K562 (cell line): Measurements from ENCODE around the gene NLE1. TPM values are rescaled to one million over a fixed set of nuclear protein-coding genes. Genes with fewer than 3 reads are reported as not detected.

ENCODE experiments used
- ATAC-seq: fragments of 200-7000 bp; cut with Tn5 transposase; 3 replicates; pipeline ENCODE4 v1.9.1; 2020; ENCODE audit warnings: moderate library complexity
- BruUV-seq: library from RNA; stranded (reverse); fragments of 400-500 nt; replicated peaks from 2 replicates; lab custom pipeline; 2021; lab: Mats Ljungman, UMichigan
- CTCF ChIA-PET: fragments of 300-600 bp; formaldehyde crosslinking; extraction: SDS; loops from one replicate; lab custom pipeline; 2021; ENCODE audit warnings: low intra/inter-chr PET ratio; lab: Yijun Ruan, JAX
- POLR2A ChIA-PET: fragments of 300-600, 350-650 bp; sonication (Branson Sonifier 250); formaldehyde crosslinking; extraction: SDS; loops from one replicate; lab custom pipeline; 2021; ENCODE audit warnings: antibody characterized with exemption, inconsistent platforms; lab: Yijun Ruan, JAX
- DNase-seq, 4 experiments: peaks; one replicate each; pipeline versions ENCODE4 v3.0.0 to v3.0.0-alpha.2; 2011 to 2018; ENCODE audit warnings: low spot score in 3 of 4, mixed read lengths in 3 of 4; ENCODE audit errors: extremely low read depth in 1 of 4
- FAIRE-seq: peaks from 2 replicates; lab custom pipeline; 2011; peaks lifted over from hg19 to GRCh38; lab: Jason Lieb, UNC
- H2AFZ ChIP-seq: 2 replicates; pipeline ENCODE4 v1.6.0; 2011; ENCODE audit warnings: low read depth, low read length, control low read depth, inconsistent platforms
- H3K27ac ChIP-seq: fragments of 200-600 bp; 3 replicates; pipeline ENCODE4 v1.8.0; 2011; ENCODE audit warnings: low read depth, mild to moderate bottlenecking, control low read depth, inconsistent platforms, low read length, moderate library complexity, mixed read lengths; ENCODE audit errors: extremely low read depth
- H3K27me3 ChIP-seq, 2 experiments: fragments of 300-600 bp in 1 of 2; 2 replicates in 1 of 2; 3 replicates in 1 of 2; pipeline versions ENCODE4 v1.6.0 to v1.8.0; 2011; ENCODE audit warnings: inconsistent platforms in 2 of 2, low read length in 2 of 2, mild to moderate bottlenecking in 1 of 2, mixed read lengths in 1 of 2, moderate library complexity in 1 of 2; ENCODE audit not compliant: control insufficient read depth in 2 of 2, insufficient read depth in 2 of 2
- H3K36me3 ChIP-seq: fragments of 300-600 bp; 3 replicates; pipeline ENCODE4 v1.8.0; 2011; ENCODE audit warnings: mild to moderate bottlenecking, low read length, inconsistent platforms; ENCODE audit not compliant: control insufficient read depth, insufficient read depth
- H3K4me1 ChIP-seq, 2 experiments: fragments of 200-600 bp in 1 of 2; replicated peaks in 1 of 2; 2 replicates in 1 of 2; 3 replicates in 1 of 2; pipeline versions ENCODE4 v1.5.1 to v1.8.0; 2011; ENCODE audit warnings: inconsistent platforms in 2 of 2, low read length in 2 of 2, mild to moderate bottlenecking in 1 of 2, mixed read lengths in 1 of 2, moderate library complexity in 1 of 2; ENCODE audit not compliant: control insufficient read depth in 2 of 2, insufficient read depth in 2 of 2
- H3K4me2 ChIP-seq: 2 replicates; pipeline ENCODE4 v1.6.1; 2011; ENCODE audit warnings: low read length, control low read depth, inconsistent platforms, mixed read lengths; ENCODE audit not compliant: insufficient read depth
- H3K4me3 ChIP-seq: fragments of 200-600 bp; sonication (generic), shearing (Covaris generic); 2 replicates; pipeline ENCODE4 v1.5.1; 2016; ENCODE audit warnings: control low read depth, inconsistent platforms
- H3K79me2 ChIP-seq: fragments of 200-600 bp; 3 replicates; pipeline ENCODE4 v1.8.0; 2011; ENCODE audit warnings: low read length, inconsistent platforms; ENCODE audit not compliant: control insufficient read depth, insufficient read depth
- H3K9ac ChIP-seq, 2 experiments: 2 replicates each; pipeline versions ENCODE4 v1.6.0 to v1.6.1; 2011; ENCODE audit warnings: low read depth in 2 of 2, low read length in 2 of 2, control low read depth in 1 of 2, inconsistent platforms in 1 of 2, mild to moderate bottlenecking in 1 of 2, mixed read lengths in 1 of 2; ENCODE audit not compliant: insufficient read depth in 1 of 2
- H3K9me1 ChIP-seq: one replicate; pipeline ENCODE4 v1.6.0; 2011; ENCODE audit warnings: inconsistent platforms, mild to moderate bottlenecking, low read length, moderate library complexity; ENCODE audit not compliant: control insufficient read depth, insufficient read depth
- H3K9me3 ChIP-seq: replicated peaks from 2 replicates; pipeline ENCODE4 v1.5.1; 2011; ENCODE audit warnings: low read depth, low read length, inconsistent platforms; ENCODE audit not compliant: control insufficient read depth, insufficient read depth
- H4K20me1 ChIP-seq: replicated peaks from 2 replicates; pipeline ENCODE4 v1.6.1; 2011; ENCODE audit warnings: low read length, inconsistent platforms, mixed read lengths; ENCODE audit not compliant: control insufficient read depth, insufficient read depth
- BACH1 ChIP-seq: fragments of 200-800 bp; sonication (Bioruptor generic); IDR thresholded peaks from 2 replicates; pipeline ENCODE4 v1.6.1; 2016; ENCODE audit warnings: missing genetic modification characterization, missing compliant biosample characterization
- BRF1 ChIP-seq: IDR thresholded peaks from 3 replicates; pipeline ENCODE4 v1.6.1; 2011; ENCODE audit warnings: borderline replicate concordance, mild to moderate bottlenecking; ENCODE audit not compliant: insufficient read length; ENCODE audit errors: extremely low read depth
- ETS2 ChIP-seq: IDR thresholded peaks from 2 replicates; pipeline ENCODE4 v1.6.1; 2016; ENCODE audit warnings: borderline replicate concordance, missing genetic modification characterization, mild to moderate bottlenecking, moderate library complexity, missing compliant biosample characterization; ENCODE audit not compliant: poor library complexity, severe bottlenecking
- GABPB2 ChIP-seq: fragments of 250-450 bp; sonication (Bioruptor Pico); conservative IDR thresholded peaks from 2 replicates; pipeline ENCODE4 v1.5.1; 2021; ENCODE audit warnings: mild to moderate bottlenecking
- MCM2 ChIP-seq: fragments of 450-650 bp; IDR thresholded peaks from 2 replicates; pipeline ENCODE4 v1.6.1; 2017; ENCODE audit warnings: low read depth, mild to moderate bottlenecking
- NONO ChIP-seq, 2 experiments: fragments of 200-400 bp in 1 of 2; fragments of 450-650 bp in 1 of 2; formaldehyde crosslinking in 1 of 2; IDR thresholded peaks; 2 replicates each; pipeline ENCODE4 v1.6.1; 2017; ENCODE audit warnings: low read depth in 2 of 2, mild to moderate bottlenecking in 2 of 2, moderate library complexity in 2 of 2, low read length in 1 of 2
- PATZ1 ChIP-seq: fragments of 250-450 bp; sonication (Bioruptor Pico); IDR thresholded peaks from 2 replicates; pipeline ENCODE4 v1.5.0; 2020; ENCODE audit warnings: mild to moderate bottlenecking, borderline replicate concordance
- PCBP2 ChIP-seq: fragments of 200-400 bp; formaldehyde crosslinking; IDR thresholded peaks from 2 replicates; pipeline ENCODE4 v1.6.1; 2018; ENCODE audit warnings: low read length, low read depth, mild to moderate bottlenecking, moderate library complexity; ENCODE audit not compliant: poor library complexity, severe bottlenecking
- POLR3G ChIP-seq: IDR thresholded peaks from 2 replicates; pipeline ENCODE4 v1.6.1; 2011; ENCODE audit not compliant: insufficient read length, insufficient replicate concordance; ENCODE audit errors: extremely low read depth
- SOX6 ChIP-seq: fragments of 450-650 bp; IDR thresholded peaks from 2 replicates; pipeline ENCODE4 v1.6.1; 2014; ENCODE audit warnings: mild to moderate bottlenecking
- TBP ChIP-seq: optimal IDR thresholded peaks from 2 replicates; pipeline ENCODE3; 2011; ENCODE audit warnings: low read depth, low read length, improper control_type of control experiment
- ZBTB2 ChIP-seq: fragments of 450-650 bp; IDR thresholded peaks from 2 replicates; pipeline ENCODE4 v1.6.1; 2016; ENCODE audit warnings: antibody characterized with exemption
- ZNF354B ChIP-seq: fragments of 250-450 bp; sonication (Bioruptor Pico); IDR thresholded peaks from 2 replicates; pipeline ENCODE4 v1.4.0; 2020
- ZNF384 ChIP-seq: IDR thresholded peaks from 2 replicates; pipeline ENCODE4 v1.6.1; 2012; ENCODE audit warnings: low read depth, low read length, improper control_type of control experiment
- ZNF830 ChIP-seq: fragments of 250-450 bp; sonication (Bioruptor Pico); IDR thresholded peaks from 2 replicates; pipeline ENCODE4 v1.5.0; 2021; ENCODE audit warnings: mild to moderate bottlenecking
- WGBS: fragments of 100-300 bp; shearing (Covaris generic); methylation state at CpG from one replicate; pipeline ENCODE4 v1.1.6; 2016; ENCODE audit warnings: low coverage, mixed read lengths; ENCODE audit not compliant: insufficient coverage; ENCODE audit errors: missing lambda C conversion rate; 5-methylcytosine and 5-hydroxymethylcytosine counted together
- in situ Hi-C: fragments of 300-500 bp; cut with MboI; formaldehyde crosslinking; loops from 4 replicates; pipeline ENCODE4 v1.15.0; 2018; ENCODE audit warnings: inconsistent platforms, mixed read lengths
- intact Hi-C: fragments of 100-400 bp; cut with micrococcal nuclease; formaldehyde crosslinking; loops from 2 replicates; pipeline ENCODE4 v1.14.2; 2022
- polyA plus RNA-seq, 8 experiments: library from polyadenylated mRNA; depleted of rRNA in 4 of 8; stranded (reverse) in 5 of 8; unstranded in 3 of 8; fragments of >200 nt; fragmentation: Nextera tagmentation in 2 of 8; fragmentation: Illumina TruSeq in 1 of 8; extraction: Ambion mirVana in 2 of 8; extraction: Trizol in 1 of 8; gene quantifications; 2 replicates each; pipeline versions ENCODE4 v1.2.1 to v1.2.3, GENCODE V29; 2011 to 2014; ENCODE audit warnings: inconsistent platforms in 1 of 8, missing spikeins in 1 of 8
- total RNA-seq, 7 experiments: library from RNA; depleted of rRNA in 6 of 7; stranded (reverse); fragments of >200 nt in 6 of 7; fragmentation: Illumina TruSeq in 2 of 7; extraction: Trizol in 2 of 7; gene quantifications; 2 replicates each; pipeline versions ENCODE4 v1.2.1 to v1.2.3, GENCODE V29; 2011 to 2021; ENCODE audit warnings: low replicate concordance in 1 of 7

The NLE1 gene
- total and polyA plus RNA-seq, 9 of the 15 experiments (the other 6 are each of a cell fraction or from before 2014, with no cell fraction given): 3.8 to 69.0 (median 29.4) TPM

GRCh38 chr17:35095741-35096140 is 46.4 kb downstream of the NLE1 start:
- no peaks in the 10 kb centered on the region for H3K4me1 ChIP-seq
- no peak overlapping the region for H3K9ac ChIP-seq
- ChIA-PET CTCF (no interaction called here), POLR2A (interaction anchor here (0.8 to 1.3 kb wide), 3 partner anchors 8 to 14 kb away, joined by 3 read pairs; no protein-coding TSS in a partner anchor)
- intact Hi-C loops: no loop called here
- peaks cover 27% of the 10 kb centered on the region; the same call in 2 of the 3 replicates for H3K36me3 ChIP-seq
- H3K27ac ChIP-seq: no peak overlapping the region
- no TSS peak for BruUV-seq
- DNase-seq: no peak
- FAIRE-seq: no peak
- H3K4me3 ChIP-seq: no peak overlapping the region
- H3K9me1 ChIP-seq: no peaks in the 10 kb centered on the region
- no peaks in the 10 kb centered on the region for H4K20me1 ChIP-seq
- no peak for TF ChIP-seq PATZ1 (CRISPR knock-in tag)
- TF ChIP-seq PCBP2: no peak
- TF ChIP-seq POLR3G: no peak
- no peak for TF ChIP-seq GABPB2 (CRISPR knock-in tag)
- TF ChIP-seq ZBTB2: no peak
- TF ChIP-seq MCM2: no peak
- TF ChIP-seq BACH1 (tag): no peak
- TF ChIP-seq NONO (IDR thresholded peaks at IDR 0.05; ENCODE audit: low read depth in 2 of 2, low read length in 1 of 2): no peak
- TF ChIP-seq ETS2: no peak
- no peak for TF ChIP-seq ZNF830 (CRISPR knock-in tag)
- no peak for TF ChIP-seq ZNF354B (CRISPR knock-in tag)
- no peak for TF ChIP-seq SOX6
- TF ChIP-seq BRF1: no peak
- no peak for TF ChIP-seq ZNF384
- no peak for TF ChIP-seq TBP
- H3K79me2 ChIP-seq: no peaks in the 10 kb centered on the region
- no peaks in the 10 kb centered on the region for H3K27me3 ChIP-seq
- in situ Hi-C loops: no loop called here
- WGBS: 80% methylated on average over 1 of the region's 1 CpG
- H3K4me2 ChIP-seq: no peak overlapping the region
- no peak overlapping the region for H2AFZ ChIP-seq
- ATAC-seq: no peak
- H3K9me3 ChIP-seq: no peaks in the 10 kb centered on the region
